Memory B cell (primary cell): ENCODE data around the gene CARD9.

Experiments used
- ATAC-seq: fragments of 150-1000 bp; cut with Tn5 transposase; 2 replicates; pipeline ENCODE4 v1.10.0; 2021; ENCODE audit warnings: low read depth, mild to moderate bottlenecking, moderate library complexity
- DNase-seq, 2 donors: peaks; one replicate each; pipeline ENCODE4 v3.0.0; 2022; ENCODE audit warnings: low spot score in 2 of 2
- H3K27ac Mint-ChIP-seq: one replicate; pipeline ENCODE4 v1.8.0; 2022; ENCODE audit warnings: mild to moderate bottlenecking, moderate library complexity, mixed read lengths
- H3K27me3 Mint-ChIP-seq: one replicate; pipeline ENCODE4 v1.8.0; 2022; ENCODE audit warnings: mixed read lengths
- H3K36me3 Mint-ChIP-seq: one replicate; pipeline ENCODE4 v1.8.0; 2022; ENCODE audit warnings: mild to moderate bottlenecking, mixed read lengths
- H3K4me1 Mint-ChIP-seq: one replicate; pipeline ENCODE4 v1.8.0; 2022; ENCODE audit warnings: mixed read lengths
- H3K4me3 Mint-ChIP-seq: one replicate; pipeline ENCODE4 v1.8.0; 2022; ENCODE audit warnings: mild to moderate bottlenecking, moderate library complexity, mixed read lengths
- H3K9me3 Mint-ChIP-seq: one replicate; pipeline ENCODE4 v1.8.0; 2022; ENCODE audit warnings: mixed read lengths

Gene CARD9, protein sequence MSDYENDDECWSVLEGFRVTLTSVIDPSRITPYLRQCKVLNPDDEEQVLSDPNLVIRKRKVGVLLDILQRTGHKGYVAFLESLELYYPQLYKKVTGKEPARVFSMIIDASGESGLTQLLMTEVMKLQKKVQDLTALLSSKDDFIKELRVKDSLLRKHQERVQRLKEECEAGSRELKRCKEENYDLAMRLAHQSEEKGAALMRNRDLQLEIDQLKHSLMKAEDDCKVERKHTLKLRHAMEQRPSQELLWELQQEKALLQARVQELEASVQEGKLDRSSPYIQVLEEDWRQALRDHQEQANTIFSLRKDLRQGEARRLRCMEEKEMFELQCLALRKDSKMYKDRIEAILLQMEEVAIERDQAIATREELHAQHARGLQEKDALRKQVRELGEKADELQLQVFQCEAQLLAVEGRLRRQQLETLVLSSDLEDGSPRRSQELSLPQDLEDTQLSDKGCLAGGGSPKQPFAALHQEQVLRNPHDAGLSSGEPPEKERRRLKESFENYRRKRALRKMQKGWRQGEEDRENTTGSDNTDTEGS

DNA sequence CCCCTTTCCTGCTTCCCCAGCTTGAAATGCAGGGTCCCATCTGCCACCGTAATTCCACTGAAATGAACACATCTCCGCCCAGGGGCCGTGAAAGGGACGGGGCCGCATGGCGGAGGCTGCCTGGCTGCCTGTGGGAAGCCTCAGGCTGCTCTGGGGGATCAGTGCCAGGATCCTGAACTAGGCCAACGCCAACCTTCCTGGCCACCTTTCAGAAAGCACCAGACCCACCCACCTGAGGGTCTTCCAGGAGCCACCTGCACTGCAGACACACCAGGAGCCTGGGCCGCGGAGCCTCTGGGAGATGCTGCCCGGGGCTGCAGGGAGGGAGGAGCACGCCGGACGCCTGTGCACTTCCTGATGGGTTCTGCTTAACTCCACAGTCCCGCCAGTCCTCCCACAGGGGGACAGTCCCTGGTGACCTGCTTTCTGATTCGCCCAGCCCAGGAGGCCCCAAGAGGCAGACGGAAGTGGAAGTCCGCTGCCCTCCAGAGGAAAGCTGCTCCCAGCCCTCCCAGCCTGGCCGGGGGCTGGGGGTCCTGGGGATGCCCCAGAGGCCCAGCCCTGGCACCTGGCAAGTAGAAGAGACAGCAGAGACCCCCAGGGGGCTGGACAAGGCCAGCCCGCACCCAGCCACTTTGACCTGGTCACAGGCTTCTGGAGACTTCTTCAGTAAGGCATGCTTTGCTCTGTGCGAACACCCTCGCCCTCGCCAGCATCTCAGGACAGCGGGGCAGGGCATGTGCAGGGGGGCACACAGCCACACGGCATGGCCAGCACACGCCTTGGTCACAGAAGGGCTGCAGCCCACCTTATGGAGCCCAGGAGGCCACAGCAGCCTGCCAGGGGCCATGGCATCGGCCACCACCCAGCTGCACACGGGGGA, at the start of gene CARD9:
TSS of gene CARD9 (minus strand) at position 370 of the 883 bp plus-strand sequence. CDS start 1,591 bp downstream, outside the sequence.
- peaks cover 2% of the 10 kb centered on the region for H3K36me3 Mint-ChIP-seq
- H3K4me3 Mint-ChIP-seq = peak within 1 kb of the TSS; percentile 17
- DNase-seq (no peak), ATAC-seq (no peak)
- peaks cover 3% of the 10 kb centered on the region for H3K4me1 Mint-ChIP-seq
- H3K27me3 Mint-ChIP-seq = no peaks in the 10 kb centered on the region
- H3K27ac Mint-ChIP-seq = no peak within 1 kb of the TSS
- no peaks in the 10 kb centered on the region for H3K9me3 Mint-ChIP-seq

DNA sequence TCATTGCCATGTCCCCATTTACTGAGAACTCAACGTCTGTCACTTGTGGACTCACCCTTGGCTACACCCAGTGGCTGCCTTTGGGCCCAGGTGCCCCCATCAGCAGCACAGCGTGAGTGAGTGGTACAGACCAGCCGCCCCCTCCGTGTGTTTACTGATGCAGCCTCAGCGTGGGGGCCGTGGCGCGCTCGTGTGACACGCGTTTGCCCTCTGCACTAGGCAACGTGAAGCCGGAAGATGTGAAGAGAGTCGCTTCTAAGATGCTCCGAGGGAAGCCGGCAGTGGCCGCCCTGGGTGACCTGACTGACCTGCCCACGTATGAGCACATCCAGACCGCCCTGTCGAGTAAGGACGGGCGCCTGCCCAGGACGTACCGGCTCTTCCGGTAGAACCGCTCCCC, 49.4 kb upstream of the CARD9 start:
- H3K27me3 Mint-ChIP-seq = no peaks in the 10 kb centered on the region
- H3K36me3 Mint-ChIP-seq = peaks cover 10% of the 10 kb centered on the region
- ATAC-seq = no peak
- H3K4me3 Mint-ChIP-seq = no peak overlapping the region
- H3K27ac Mint-ChIP-seq = no peak overlapping the region
- no peaks in the 10 kb centered on the region for H3K4me1 Mint-ChIP-seq
- no peaks in the 10 kb centered on the region for H3K9me3 Mint-ChIP-seq
- no peak for DNase-seq

DNA sequence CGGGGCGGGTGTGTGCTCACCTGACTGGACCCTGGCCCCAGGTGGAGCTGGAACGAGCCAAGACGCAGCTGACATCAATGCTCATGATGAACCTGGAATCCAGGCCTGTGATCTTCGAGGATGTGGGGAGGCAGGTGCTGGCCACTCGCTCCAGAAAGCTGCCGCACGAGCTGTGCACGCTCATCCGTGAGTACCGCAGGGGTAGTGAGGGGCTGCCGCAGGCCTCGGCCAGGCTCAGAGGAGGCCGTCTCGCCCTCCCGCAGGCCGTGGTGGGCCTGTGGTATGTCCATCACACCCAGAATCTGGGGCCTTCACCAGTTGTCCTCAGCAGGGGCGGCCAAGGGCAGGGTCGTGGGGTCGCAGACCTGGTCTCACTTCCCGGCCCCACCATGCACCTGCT, 48.3 kb upstream of the CARD9 start:
- ATAC-seq (no peak), DNase-seq (no peak)
- Mint-ChIP-seq H3K27ac (no peak overlapping the region), H3K27me3 (no peaks in the 10 kb centered on the region), H3K4me1 (no peaks in the 10 kb centered on the region), H3K4me3 (no peak overlapping the region), H3K9me3 (no peaks in the 10 kb centered on the region), H3K36me3 (peaks cover 16% of the 10 kb centered on the region)

DNA sequence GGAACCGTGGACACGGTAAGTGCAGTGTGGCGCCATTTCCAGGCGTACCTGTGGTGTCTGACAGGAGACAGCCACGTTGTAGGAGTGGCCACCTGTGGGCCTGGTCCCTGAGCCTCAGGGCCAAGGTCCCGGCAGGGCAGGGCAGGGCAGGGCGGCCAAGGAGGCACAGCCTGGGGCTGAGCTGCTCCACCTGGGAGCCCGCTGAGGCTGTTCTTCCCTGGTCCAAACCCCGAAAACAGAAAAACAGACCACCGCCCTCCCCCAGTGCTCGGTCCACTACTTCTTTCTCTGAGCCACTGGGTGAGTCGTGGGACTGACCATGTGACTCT, 45.6 kb upstream of the CARD9 start:
- Mint-ChIP-seq H3K27me3 (no peaks in the 10 kb centered on the region), H3K36me3 (peaks cover 24% of the 10 kb centered on the region), H3K27ac (no peak overlapping the region), H3K4me1 (no peaks in the 10 kb centered on the region), H3K9me3 (no peaks in the 10 kb centered on the region), H3K4me3 (no peak overlapping the region)
- no peak for ATAC-seq
- no peak for DNase-seq

DNA sequence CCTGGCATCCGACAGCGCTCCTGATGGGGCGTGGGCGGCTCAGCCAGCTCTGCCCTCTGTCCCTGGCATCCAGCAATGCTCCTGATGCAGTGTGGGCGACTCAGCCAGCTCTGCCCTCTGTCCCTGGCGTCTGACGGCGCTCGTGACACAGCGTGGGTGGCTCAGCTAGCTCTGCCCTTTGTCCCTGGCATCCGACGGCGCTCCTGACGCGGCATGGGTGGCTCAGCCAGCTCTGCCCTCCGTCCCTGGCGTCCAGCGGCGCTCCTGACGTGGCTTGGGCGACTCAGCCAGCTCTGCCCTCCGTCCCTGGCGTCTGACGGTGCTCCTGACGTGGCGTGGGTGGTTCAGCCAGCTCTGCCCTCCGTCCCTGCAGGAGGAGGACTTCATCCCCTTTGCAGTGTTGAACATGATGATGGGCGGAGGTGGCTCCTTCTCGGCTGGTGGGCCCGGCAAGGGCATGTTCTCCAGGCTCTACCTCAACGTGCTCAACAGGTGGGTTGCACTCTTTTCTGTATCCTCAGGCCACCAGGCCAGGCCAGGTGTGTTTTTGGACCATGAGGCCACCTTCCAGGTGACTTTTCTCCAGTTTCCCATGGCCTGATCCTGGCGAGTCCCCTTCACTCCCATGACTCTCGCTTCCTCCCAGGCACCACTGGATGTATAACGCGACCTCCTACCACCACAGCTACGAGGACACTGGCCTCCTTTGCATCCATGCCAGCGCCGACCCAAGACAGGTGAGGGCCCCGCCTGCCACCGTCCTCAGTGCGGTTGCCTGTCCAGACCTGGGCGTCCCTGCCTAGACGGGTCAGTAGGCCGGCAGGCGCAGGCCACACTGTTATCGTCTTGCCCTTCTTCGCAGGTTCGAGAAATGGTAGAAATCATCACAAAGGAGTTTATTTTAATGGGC, 45.0 kb upstream of the CARD9 start:
- Mint-ChIP-seq H3K27me3 (no peaks in the 10 kb centered on the region), H3K36me3 (peaks cover 31% of the 10 kb centered on the region), H3K9me3 (no peaks in the 10 kb centered on the region), H3K4me3 (no peak overlapping the region), H3K27ac (no peak overlapping the region), H3K4me1 (no peaks in the 10 kb centered on the region)
- no peak for DNase-seq
- no peak for ATAC-seq

DNA sequence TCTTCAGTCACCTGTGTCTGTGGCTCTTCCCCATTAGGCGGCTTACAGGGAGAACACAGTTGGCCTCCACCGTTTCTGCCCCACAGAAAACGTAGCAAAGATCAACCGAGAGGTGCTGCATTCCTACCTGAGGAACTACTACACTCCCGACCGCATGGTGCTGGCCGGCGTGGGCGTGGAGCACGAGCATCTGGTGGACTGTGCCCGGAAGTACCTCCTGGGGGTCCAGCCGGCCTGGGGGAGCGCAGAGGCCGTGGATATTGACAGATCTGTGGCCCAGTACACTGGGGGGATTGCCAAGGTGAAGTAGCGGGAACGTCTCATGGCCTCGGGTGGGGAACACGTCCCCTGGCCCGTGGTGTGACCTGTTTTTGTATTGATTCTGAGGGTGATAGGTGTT, 43.4 kb upstream of the CARD9 start:
- Mint-ChIP-seq H3K4me3 (no peak overlapping the region), H3K36me3 (peaks cover 31% of the 10 kb centered on the region), H3K27me3 (no peaks in the 10 kb centered on the region), H3K27ac (no peak overlapping the region), H3K4me1 (no peaks in the 10 kb centered on the region), H3K9me3 (no peaks in the 10 kb centered on the region)
- DNase-seq (no peak), ATAC-seq (no peak)

DNA sequence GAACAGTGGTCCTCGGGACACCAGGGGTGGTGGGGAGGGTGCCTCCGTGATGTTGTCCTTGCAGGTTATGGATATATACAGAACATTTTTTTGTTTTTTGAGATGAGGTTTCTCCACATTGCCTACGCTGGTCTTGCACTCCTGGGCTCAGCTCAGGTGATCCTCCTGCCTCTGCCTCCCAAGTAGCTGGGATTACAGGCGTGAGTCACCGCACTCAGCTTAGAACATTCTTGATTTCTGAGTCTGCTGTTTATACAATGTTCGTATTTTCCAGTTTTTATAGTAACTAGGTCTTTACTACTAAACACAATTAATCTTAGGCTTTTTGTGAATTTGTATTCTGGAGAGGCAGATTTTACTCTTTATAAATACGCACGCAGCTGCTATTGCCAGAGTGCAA, 43.0 kb upstream of the CARD9 start:
- Mint-ChIP-seq H3K27me3 (no peaks in the 10 kb centered on the region), H3K27ac (no peak overlapping the region), H3K4me3 (no peak overlapping the region), H3K4me1 (peaks cover 2% of the 10 kb centered on the region), H3K9me3 (no peaks in the 10 kb centered on the region), H3K36me3 (peaks cover 31% of the 10 kb centered on the region)
- ATAC-seq (no peak), DNase-seq (no peak)

DNA sequence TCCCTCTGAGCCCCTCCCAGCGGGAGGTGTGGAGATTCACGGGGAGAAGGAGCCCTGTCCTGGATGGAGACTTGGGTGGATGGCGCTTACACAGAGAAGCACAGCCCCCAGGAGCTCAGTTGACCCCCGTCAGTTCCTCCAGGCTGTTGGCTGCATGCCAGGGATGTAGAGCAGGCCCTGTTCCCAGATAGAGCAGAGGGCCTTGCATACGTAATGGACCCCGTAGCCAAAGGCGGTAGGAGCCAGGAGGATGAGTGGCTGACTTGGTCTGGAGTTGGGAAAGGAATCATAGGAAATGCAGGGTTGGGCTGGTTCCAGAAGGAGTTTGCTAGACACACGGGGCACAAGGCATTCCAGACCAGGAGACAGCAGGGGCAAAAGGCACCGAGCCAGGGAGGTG, 39.5 kb upstream of the CARD9 start:
- peaks cover 5% of the 10 kb centered on the region for H3K9me3 Mint-ChIP-seq
- ATAC-seq = no peak
- DNase-seq = no peak
- H3K4me3 Mint-ChIP-seq = no peak overlapping the region
- H3K27ac Mint-ChIP-seq = no peak overlapping the region
- H3K27me3 Mint-ChIP-seq = no peaks in the 10 kb centered on the region
- H3K4me1 Mint-ChIP-seq = peaks cover 21% of the 10 kb centered on the region
- peaks cover 32% of the 10 kb centered on the region for H3K36me3 Mint-ChIP-seq

DNA sequence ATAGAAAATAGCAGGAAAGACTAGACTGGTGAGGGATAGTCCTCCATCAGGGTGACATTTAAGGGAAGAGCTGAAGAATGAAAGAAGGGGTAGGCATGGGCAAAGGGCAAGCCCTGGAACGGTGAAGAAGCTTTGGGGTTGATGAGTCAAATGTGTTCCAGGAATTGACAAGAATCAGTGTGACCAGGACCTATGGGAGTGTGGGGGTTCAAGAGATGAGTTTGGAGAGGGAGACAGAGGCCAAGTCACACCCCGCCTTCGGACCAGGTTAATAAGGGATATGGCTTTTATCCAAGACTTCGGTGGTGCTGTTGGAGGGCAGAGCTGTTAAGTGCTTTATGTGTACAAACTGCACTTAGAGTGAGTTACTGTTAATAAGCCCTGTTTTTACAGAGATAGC, 37.9 kb upstream of the CARD9 start:
- no peak for DNase-seq
- Mint-ChIP-seq H3K9me3 (peaks cover 5% of the 10 kb centered on the region), H3K4me3 (peak overlapping the region; percentile 82), H3K4me1 (peaks cover 25% of the 10 kb centered on the region), H3K27ac (peak overlapping the region; percentile 94), H3K27me3 (no peaks in the 10 kb centered on the region), H3K36me3 (peaks cover 31% of the 10 kb centered on the region)
- ATAC-seq = no peak

DNA sequence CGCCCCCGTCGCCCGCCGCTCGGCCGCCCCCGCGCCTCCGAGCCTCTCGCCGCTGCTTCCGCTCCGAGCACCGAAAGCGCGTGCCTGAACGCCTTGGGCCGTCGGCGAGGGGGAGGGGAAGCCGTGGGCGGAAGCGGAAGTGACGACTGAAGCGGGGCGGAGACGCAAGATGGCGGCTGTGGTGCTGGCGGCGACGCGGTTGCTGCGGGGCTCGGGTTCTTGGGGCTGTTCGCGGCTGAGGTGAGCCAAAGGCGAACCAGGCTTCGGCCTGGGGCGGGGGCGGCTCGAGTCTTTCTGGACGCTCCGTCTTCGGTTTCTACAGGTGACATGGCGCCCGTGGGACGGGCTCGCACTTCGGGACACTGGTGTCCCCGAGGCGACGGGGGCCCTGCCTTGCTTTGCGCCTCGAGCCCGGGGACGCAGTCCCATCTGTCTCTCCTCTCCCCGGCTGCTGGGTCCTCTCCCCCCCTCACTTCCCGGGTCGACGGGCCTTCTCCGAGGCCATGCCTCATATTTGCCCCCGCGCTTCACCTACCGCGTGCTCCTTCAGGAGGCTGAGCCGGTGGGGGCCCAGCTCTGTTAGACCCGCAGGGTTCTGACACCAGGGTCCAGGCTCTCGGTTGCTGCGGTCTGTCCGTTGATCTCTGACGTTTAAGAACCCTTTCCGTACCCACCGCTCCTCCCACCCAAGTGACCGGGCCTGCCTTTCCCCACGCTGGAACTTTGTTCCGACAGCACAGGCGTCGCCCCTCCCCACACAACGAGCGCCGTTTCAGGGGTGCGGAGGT, 37.2 kb upstream of the CARD9 start, which contains the start of the genes ENTR1 and PMPCA:
TSS of gene ENTR1 (minus strand) at position 115 of the 788 bp plus-strand sequence. CDS start 217 bp downstream, outside the sequence.
TSS of gene PMPCA (plus strand) at position 159 of the 788 bp plus-strand sequence. CDS start at position 170, 11 bp downstream.
- peak; percentile 95 to 97 for DNase-seq
- peak; percentile 83 for ATAC-seq
- H3K27ac Mint-ChIP-seq = peak within 1 kb of the TSS; percentile 94
- H3K4me3 Mint-ChIP-seq = peak within 1 kb of the TSS; percentile 88
- H3K4me1 Mint-ChIP-seq = peaks cover 25% of the 10 kb centered on the region
- peaks cover 5% of the 10 kb centered on the region for H3K9me3 Mint-ChIP-seq
- no peaks in the 10 kb centered on the region for H3K27me3 Mint-ChIP-seq
- H3K36me3 Mint-ChIP-seq = peaks cover 28% of the 10 kb centered on the region

DNA sequence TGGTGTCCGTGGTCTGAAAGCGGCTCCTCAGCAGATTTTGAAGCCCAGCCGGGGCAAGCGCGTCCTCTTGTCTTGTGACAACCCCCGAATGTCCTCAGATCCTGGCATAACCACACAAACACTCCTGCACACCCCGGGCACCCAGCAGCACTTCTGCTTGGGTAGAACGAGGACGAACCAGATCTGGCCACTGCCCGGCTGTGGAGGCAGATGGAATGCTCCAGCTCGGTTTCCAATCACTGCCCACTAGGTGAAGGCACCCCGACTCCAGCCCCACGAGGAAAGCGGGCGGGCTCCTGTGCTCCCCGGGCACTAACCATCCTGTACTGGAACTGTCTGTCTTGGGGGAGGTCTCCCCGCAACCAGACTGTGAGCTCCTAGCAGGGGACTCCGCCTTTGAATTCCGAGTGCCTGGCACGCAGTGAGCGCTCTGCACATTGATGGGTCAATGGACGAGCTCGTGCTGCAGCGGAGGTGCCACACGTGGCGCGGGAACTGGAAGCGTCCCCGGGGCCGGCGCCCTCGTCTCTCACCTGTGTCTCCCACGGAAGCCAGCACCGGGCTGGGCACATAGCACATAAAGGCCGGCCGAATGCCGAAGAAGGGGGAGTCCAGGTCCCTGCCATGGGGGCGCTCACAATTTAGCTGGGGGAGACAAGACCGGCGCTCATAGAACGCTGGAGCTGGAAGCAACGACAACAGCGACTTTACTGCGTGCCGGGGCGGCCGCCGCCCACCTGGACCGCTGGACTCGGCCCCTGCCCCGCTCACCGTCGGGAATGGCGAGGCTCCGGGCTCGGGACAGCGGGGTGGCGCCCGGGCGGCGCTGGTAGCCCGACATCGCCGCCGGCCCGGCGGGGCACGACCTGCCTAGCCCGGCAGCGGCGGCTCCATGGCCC, 36.3 kb upstream of the CARD9 start:
- ATAC-seq = peak; percentile 39
- Mint-ChIP-seq H3K36me3 (peaks cover 26% of the 10 kb centered on the region), H3K4me1 (peaks cover 29% of the 10 kb centered on the region), H3K4me3 (peak overlapping the region; percentile 88), H3K9me3 (peaks cover 5% of the 10 kb centered on the region), H3K27me3 (no peaks in the 10 kb centered on the region), H3K27ac (peak overlapping the region; percentile 94)
- DNase-seq = peak in 1 of 2 donors; percentile 45

DNA sequence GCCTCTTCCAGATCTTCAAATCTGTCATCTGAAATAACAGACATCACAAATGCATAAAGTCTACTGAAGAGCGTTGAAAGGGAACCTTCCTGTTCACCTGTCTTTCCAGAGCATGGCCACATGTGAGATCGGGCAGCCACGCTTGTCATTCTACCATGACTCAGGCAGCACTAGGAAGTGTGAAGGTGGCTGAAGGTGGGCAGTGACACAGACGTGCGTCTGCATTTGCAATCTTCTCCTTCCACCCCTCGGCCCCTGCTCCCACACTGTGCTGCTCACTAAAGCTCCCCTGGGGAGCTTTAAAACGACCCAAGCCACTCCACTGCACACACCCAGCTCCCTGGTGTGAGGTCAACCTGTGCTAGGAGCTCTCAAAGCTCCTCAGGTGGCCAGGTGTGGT, 34.4 kb upstream of the CARD9 start:
- H3K4me3 Mint-ChIP-seq = no peak overlapping the region
- DNase-seq (no peak), ATAC-seq (no peak)
- peaks cover 42% of the 10 kb centered on the region for H3K4me1 Mint-ChIP-seq
- H3K27me3 Mint-ChIP-seq = no peaks in the 10 kb centered on the region
- peaks cover 5% of the 10 kb centered on the region for H3K9me3 Mint-ChIP-seq
- H3K36me3 Mint-ChIP-seq = peaks cover 12% of the 10 kb centered on the region
- peak overlapping the region; percentile 68 for H3K27ac Mint-ChIP-seq
